Measurements from ENCODE around the gene KCNQ5.
A peak's percentile ranks its signal among the peaks of the same experiment; 100 is the strongest.
"Not testable (repeated sequence)": the region's sequence is repeated elsewhere in the genome, so short reads cannot be mapped to it uniquely, and the experiment has no call there.

The KCNQ5 gene

GRCh38 chr6:73180076-73180738 is 558.3 kb downstream of the KCNQ5 start:
- DNase-seq (ENCODE audit: low read depth), result no peak

GRCh38 chr6:73180763-73181619 is 559.1 kb downstream of the KCNQ5 start:
- peak; percentile 80 for DNase-seq (ENCODE audit: low read depth)

DNA sequence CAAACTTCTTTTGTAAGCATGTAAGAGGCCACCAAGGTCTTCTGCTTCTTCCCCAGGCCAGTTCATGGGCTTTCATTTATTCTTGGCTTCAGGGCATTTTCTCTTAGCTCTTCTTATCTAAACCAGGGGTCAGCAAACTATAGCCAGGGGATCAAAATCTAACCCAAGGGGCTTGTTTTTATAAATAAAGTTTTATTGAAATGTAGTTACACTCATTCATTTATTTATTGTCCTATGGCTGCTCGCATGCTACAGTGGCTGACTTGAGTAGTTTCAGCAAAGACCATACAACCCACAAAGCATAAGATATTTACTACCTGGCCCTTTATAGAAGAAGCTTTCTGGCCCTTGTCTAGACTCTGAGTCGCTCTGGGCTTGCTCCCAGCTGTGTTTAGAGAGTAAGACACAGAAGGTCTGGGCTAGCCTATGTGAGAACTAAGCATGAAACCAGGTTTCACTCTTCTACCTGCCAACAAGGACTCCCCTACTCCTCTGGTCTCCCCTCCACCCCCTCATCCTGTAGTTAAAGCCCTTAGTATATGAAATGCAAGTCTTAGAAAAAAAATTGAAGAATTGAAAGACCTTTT is 560.2 kb downstream of the KCNQ5 start:
- no peak for DNase-seq (ENCODE audit: low read depth)

- not testable (repeated sequence) for DNase-seq (ENCODE audit: low read depth)
Observed at GRCh38 chr6:73193302-73193701, 571.4 kb downstream of the KCNQ5 start.

DNA sequence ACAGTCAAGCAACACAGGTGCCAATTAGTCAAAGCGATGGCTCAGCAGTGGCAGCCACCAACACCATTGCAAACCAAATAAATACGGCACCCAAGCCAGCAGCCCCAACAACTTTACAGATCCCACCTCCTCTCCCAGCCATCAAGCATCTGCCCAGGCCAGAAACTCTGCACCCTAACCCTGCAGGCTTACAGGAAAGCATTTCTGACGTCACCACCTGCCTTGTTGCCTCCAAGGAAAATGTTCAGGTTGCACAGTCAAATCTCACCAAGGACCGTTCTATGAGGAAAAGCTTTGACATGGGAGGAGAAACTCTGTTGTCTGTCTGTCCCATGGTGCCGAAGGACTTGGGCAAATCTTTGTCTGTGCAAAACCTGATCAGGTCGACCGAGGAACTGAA is 572.9 kb downstream of the KCNQ5 start:
- DNase-seq (ENCODE audit: low read depth), result no peak

GRCh38 chr6:73200247-73200646 is 578.4 kb downstream of the KCNQ5 start:
- DNase-seq (ENCODE audit: low read depth), result no peak

- DNase-seq (ENCODE audit: low read depth), result no peak
Observed at GRCh38 chr6:73200735-73201134, 578.9 kb downstream of the KCNQ5 start.

DNA sequence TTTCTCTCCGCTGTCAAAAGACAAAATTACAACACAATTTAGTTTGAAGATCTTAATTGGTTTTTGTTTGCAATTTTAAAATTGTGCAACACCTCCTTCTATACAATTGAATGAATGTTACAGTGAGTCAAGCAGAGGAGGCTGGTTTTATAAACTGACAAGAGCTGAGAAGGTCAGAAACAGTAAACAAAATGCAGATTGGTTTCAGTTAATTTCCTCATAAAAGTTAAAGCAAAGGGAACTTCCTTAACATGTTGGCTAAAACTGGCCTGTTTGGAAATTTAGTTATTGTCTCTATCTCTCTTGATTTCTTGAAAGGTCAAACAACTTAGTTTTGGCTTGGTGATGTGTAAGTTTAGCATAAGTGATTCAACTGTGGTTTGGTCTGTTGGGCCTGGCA is 581.2 kb downstream of the KCNQ5 start:
- peak; percentile 13 for DNase-seq (ENCODE audit: low read depth)

DNA sequence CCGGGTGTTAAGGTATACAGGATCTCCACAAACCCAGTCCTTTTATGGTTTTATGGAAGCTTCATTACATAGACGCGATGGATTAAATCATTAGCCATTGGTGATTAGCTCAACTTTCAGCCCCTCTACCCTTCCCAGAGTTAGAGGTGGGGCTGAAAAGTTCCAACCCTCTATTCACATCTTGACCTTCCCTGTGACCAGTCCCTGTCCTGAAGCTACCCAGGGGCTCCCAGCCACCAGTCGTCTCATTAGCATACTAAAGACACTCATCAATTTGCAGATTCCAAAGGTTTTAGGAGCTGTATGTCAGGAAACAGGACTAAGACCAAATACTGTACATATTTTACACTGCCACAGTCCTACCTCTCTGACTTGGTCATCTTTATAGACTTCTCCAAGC is 582.4 kb downstream of the KCNQ5 start:
- DNase-seq (ENCODE audit: low read depth), result no peak

GRCh38 chr6:73207221-73207837 is 585.5 kb downstream of the KCNQ5 start:
- no peak for DNase-seq (ENCODE audit: low read depth)

GRCh38 chr6:73209117-73209516 is 587.3 kb downstream of the KCNQ5 start:
- no peak for DNase-seq (ENCODE audit: low read depth)

GRCh38 chr6:73216859-73217258 is 595.0 kb downstream of the KCNQ5 start:
- DNase-seq (ENCODE audit: low read depth), result no peak

- no peak for DNase-seq (ENCODE audit: low read depth)
Observed at GRCh38 chr6:73225396-73225795, 603.5 kb downstream of the KCNQ5 start, which contains the start of gene KHDC1L. KHDC1L (minus strand) TSS chr6:73225496; CDS start chr6:73225408, 88 bp downstream.

GRCh38 chr6:73227606-73228255 is 605.9 kb downstream of the KCNQ5 start:
- no peak for DNase-seq (ENCODE audit: low read depth)

DNA sequence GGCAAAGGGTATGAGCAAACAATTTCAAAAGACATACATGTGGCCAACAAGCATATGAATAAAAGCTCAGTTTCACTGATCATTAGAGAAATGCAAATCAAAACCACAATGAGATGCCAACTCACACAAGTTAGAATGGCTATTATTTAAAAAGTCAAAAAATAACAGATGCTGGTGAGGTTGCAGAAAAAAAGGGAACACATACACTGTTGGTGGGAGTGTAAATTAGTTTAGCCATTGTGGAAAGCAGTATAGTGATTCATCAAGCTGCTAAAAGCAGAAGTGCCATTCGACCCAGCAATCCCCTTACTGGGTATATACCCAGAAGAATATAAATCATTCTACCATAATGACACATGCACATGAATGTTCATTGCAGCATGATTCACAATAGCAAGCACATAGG is 610.1 kb downstream of the KCNQ5 start:
- DNase-seq (ENCODE audit: low read depth), result no peak

- no peak for DNase-seq (ENCODE audit: low read depth)
Observed at GRCh38 chr6:73233048-73233447, 611.2 kb downstream of the KCNQ5 start.

DNA sequence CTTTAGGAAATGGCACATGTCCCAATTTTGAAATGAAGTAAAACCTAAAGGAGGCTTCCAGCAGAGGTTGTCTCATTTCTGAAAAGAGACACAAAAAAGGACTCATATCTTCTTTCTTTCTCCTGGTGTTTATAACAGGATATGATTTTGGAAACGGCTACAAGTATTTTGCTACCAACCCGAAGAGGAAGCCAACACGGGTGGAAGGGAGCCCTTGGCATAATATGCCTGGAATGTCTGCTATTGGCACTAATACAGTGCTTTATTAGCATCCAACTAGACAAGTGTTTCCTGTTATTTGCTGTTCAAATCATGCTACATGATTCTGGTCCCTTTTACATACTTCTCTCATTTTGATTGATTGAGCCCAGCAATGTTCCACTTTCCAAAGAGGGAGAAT is 612.1 kb downstream of the KCNQ5 start:
- DNase-seq (ENCODE audit: low read depth), result not testable (repeated sequence)

DNA sequence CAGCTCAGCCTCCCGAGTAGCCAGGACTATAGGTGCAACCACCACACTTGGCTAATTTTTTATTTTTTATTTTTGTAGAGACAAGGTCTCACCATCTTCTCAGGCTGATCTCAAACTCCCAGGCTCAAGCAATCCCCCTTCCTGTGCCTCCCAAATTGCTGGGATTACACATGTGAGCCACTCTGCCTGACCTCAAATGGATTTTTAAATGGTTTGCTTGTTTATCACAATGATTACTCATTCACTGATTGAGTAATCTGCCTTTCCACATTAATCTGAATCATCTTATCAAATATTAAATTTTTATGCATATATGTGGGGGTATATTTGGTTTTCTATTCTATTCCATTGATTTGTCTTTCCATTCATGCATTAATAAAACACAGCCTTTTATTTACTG is 612.9 kb downstream of the KCNQ5 start:
- peak; percentile 86 for DNase-seq (ENCODE audit: low read depth)

GRCh38 chr6:73236144-73236750 is 614.4 kb downstream of the KCNQ5 start:
- DNase-seq (ENCODE audit: low read depth), result peak; percentile 94

GRCh38 chr6:73240730-73241129 is 618.9 kb downstream of the KCNQ5 start:
- DNase-seq (ENCODE audit: low read depth), result no peak

DNA sequence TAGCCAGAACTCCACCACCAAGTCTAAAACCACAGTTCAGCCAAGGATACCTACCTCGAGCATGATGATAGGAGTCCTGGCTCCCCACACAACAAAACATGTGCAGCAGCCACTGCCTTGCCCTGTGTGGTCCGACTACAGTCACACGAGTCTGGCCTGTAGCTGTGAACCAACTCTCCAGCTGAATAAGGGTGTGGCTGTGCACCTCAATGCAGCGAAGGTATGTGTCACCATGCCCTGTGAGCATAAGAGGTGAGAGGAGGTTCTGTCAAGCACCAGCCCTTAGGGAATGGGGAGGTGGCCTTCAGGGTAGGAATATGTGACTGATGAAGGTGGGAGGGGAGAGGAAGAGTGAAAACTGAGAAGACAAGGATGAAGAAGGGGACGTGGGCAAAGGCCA is 620.1 kb downstream of the KCNQ5 start:
- DNase-seq (ENCODE audit: low read depth), result no peak
